GM23338 (cell line): ENCODE measurements around the gene SHANK1.

ENCODE experiments used
- EZH2phosphoT487 ChIP-seq: fragments of 200-600 bp; sonication (generic); IDR thresholded peaks from one replicate; pipeline ENCODE4 v1.8.1; 2018; ENCODE audit warnings: antibody characterized with exemption; ENCODE audit not compliant: unreplicated experiment
- TF ChIP-seq, protein P1 (sequence below), 2 experiments: fragments of 200-600 bp in 1 of 2; sonication (generic) in 1 of 2; conservative IDR thresholded peaks; 2 replicates each; pipeline versions ENCODE4 v1.5.1 to v1.6.1; 2016 to 2017; ENCODE audit warnings: antibody characterized with exemption in 2 of 2, low read depth in 2 of 2, mild to moderate bottlenecking in 2 of 2, moderate library complexity in 1 of 2

DNA sequence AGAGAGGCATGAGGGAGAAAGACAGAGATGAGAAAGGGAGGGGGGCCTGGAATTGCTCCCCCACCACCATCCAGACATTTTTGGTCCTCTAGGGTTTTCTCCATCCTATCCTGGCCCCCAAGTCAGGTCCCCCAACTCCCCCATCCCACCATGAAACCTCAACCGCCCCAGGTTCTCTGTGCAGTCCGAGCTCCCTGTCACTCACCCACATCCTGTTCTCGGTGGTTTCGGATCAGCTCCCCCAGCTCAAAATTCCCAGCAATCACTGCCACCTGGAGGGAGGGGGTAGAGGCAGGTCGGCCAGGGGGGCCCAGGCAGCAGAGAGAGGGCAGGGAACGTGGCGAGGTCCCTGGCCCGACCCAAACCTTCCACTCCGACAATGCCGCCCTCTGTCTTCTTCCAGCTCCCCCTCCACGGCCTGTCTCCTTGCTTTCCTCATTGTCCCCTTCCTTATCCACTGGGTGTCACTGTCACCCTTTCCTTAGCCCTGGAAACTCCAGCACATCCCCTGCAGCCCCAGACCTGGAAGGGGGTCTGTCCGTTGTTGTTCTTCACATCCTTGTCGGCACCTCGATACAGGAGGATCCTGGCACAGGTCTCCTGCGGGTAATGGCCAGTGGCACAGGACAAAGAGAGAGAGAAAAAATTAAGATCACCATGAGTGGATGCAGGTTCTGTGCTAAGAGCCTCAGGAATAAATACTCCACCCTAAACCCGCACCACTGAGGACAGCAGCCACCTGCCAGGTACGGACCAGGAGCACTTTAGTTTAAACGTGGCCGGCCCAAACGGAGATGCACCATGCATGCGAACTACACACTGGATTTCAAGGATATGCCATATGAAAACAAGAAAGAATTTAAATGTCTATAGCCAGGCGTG lies 15.4 kb downstream of the SHANK1 start:
- TF ChIP-seq, protein P1, sequence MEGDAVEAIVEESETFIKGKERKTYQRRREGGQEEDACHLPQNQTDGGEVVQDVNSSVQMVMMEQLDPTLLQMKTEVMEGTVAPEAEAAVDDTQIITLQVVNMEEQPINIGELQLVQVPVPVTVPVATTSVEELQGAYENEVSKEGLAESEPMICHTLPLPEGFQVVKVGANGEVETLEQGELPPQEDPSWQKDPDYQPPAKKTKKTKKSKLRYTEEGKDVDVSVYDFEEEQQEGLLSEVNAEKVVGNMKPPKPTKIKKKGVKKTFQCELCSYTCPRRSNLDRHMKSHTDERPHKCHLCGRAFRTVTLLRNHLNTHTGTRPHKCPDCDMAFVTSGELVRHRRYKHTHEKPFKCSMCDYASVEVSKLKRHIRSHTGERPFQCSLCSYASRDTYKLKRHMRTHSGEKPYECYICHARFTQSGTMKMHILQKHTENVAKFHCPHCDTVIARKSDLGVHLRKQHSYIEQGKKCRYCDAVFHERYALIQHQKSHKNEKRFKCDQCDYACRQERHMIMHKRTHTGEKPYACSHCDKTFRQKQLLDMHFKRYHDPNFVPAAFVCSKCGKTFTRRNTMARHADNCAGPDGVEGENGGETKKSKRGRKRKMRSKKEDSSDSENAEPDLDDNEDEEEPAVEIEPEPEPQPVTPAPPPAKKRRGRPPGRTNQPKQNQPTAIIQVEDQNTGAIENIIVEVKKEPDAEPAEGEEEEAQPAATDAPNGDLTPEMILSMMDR (conservative IDR thresholded peaks at IDR 0.05; ENCODE audit: low read depth in 2 of 2) = peak; percentile 57 to 92
- TF ChIP-seq EZH2phosphoT487 = no peak
